Mesenchymal stem cell (in vitro differentiated cells and primary cell): Measurements from ENCODE around the gene NCOA7.

ENCODE experiments used
- DNase-seq: peaks from one replicate; pipeline ENCODE4 v3.0.0-alpha.2; 2013
- H2AFZ ChIP-seq: one replicate; pipeline ENCODE4 v1.6.1; 2013; ENCODE audit warnings: low read depth, mild to moderate bottlenecking, control low read depth, inconsistent platforms, low read length, moderate library complexity
- H2AK5ac ChIP-seq: 2 replicates; pipeline ENCODE4 v1.6.1; 2013; ENCODE audit warnings: low read length, moderate library complexity, mild to moderate bottlenecking, inconsistent platforms; ENCODE audit not compliant: severe bottlenecking
- H2BK120ac ChIP-seq: one replicate; pipeline ENCODE4 v1.6.1; 2013; ENCODE audit warnings: low read depth, mild to moderate bottlenecking, inconsistent platforms, low read length, moderate library complexity
- H2BK12ac ChIP-seq, 2 experiments: one replicate each; pipeline ENCODE4 v1.6.1; 2013; ENCODE audit warnings: inconsistent platforms in 2 of 2, low read length in 2 of 2, mild to moderate bottlenecking in 2 of 2, moderate library complexity in 2 of 2, control low read depth in 1 of 2
- H2BK15ac ChIP-seq: one replicate; pipeline ENCODE4 v1.6.1; 2013; ENCODE audit warnings: mild to moderate bottlenecking, low read depth, inconsistent platforms; ENCODE audit not compliant: poor library complexity, severe bottlenecking
- H2BK5ac ChIP-seq: 2 replicates; pipeline ENCODE4 v1.6.1; 2013; ENCODE audit warnings: low read depth, mild to moderate bottlenecking, low read length, control low read depth, inconsistent platforms; ENCODE audit not compliant: poor library complexity, severe bottlenecking
- H3K14ac ChIP-seq, 2 experiments: one replicate each; pipeline ENCODE4 v1.6.1; 2013; ENCODE audit warnings: inconsistent platforms in 2 of 2, low read length in 2 of 2, control low read depth in 1 of 2, mild to moderate bottlenecking in 1 of 2, moderate library complexity in 1 of 2
- H3K18ac ChIP-seq, 2 experiments: one replicate each; pipeline ENCODE4 v1.6.1; 2013; ENCODE audit warnings: inconsistent platforms in 2 of 2, low read length in 2 of 2, control low read depth in 1 of 2, low read depth in 1 of 2, mild to moderate bottlenecking in 1 of 2
- H3K23ac ChIP-seq, 2 experiments: one replicate each; pipeline ENCODE4 v1.6.1; 2013; ENCODE audit warnings: inconsistent platforms in 2 of 2, low read length in 2 of 2, mild to moderate bottlenecking in 2 of 2, moderate library complexity in 2 of 2, control low read depth in 1 of 2
- H3K27ac ChIP-seq: 2 replicates; pipeline ENCODE4 v1.5.1; 2013; ENCODE audit warnings: mild to moderate bottlenecking, moderate library complexity, low read length, control low read depth, inconsistent platforms; ENCODE audit not compliant: poor library complexity, severe bottlenecking
- H3K27me3 ChIP-seq, 2 experiments: 2 replicates each; pipeline versions ENCODE4 v1.6.1 to v1.7.0; 2013; ENCODE audit warnings: low read length in 2 of 2, mild to moderate bottlenecking in 2 of 2, moderate library complexity in 2 of 2, control low read depth in 1 of 2, inconsistent platforms in 1 of 2; ENCODE audit not compliant: control insufficient read depth in 1 of 2, insufficient read depth in 1 of 2
- H3K36me3 ChIP-seq, 2 experiments: 2 replicates each; pipeline versions ENCODE4 v1.6.1 to v1.7.0; 2013; ENCODE audit warnings: low read length in 2 of 2, control low read depth in 1 of 2, inconsistent platforms in 1 of 2, low read depth in 1 of 2, mild to moderate bottlenecking in 1 of 2; ENCODE audit not compliant: insufficient read depth in 2 of 2, control insufficient read depth in 1 of 2
- H3K4ac ChIP-seq, 2 experiments: one replicate each; pipeline ENCODE4 v1.6.1; 2013; ENCODE audit warnings: inconsistent platforms in 2 of 2, low read length in 2 of 2, mild to moderate bottlenecking in 2 of 2, moderate library complexity in 2 of 2, control low read depth in 1 of 2, low read depth in 1 of 2
- H3K4me1 ChIP-seq: 2 replicates; pipeline ENCODE4 v1.6.1; 2013; ENCODE audit warnings: low read depth, low read length, control low read depth; ENCODE audit not compliant: control insufficient read depth, insufficient read depth
- H3K4me2 ChIP-seq: 2 replicates; pipeline ENCODE4 v1.6.1; 2013; ENCODE audit warnings: low read length, mild to moderate bottlenecking, inconsistent platforms; ENCODE audit not compliant: poor library complexity, severe bottlenecking
- H3K4me3 ChIP-seq, 2 experiments: 2 replicates each; pipeline versions ENCODE4 v1.5.1 to v1.7.0; 2013; ENCODE audit warnings: low read length in 2 of 2, mild to moderate bottlenecking in 2 of 2, control low read depth in 1 of 2, low read depth in 1 of 2; ENCODE audit not compliant: insufficient read depth in 1 of 2
- H3K79me1 ChIP-seq: replicated peaks from 2 replicates; pipeline ENCODE4 v1.6.1; 2013; ENCODE audit warnings: mild to moderate bottlenecking, control low read depth, low read length, inconsistent platforms; ENCODE audit not compliant: poor library complexity, severe bottlenecking
- H3K9ac ChIP-seq: 2 replicates; pipeline ENCODE4 v1.7.0; 2013; ENCODE audit warnings: mild to moderate bottlenecking, low read length, moderate library complexity
- H3K9me3 ChIP-seq: 2 replicates; pipeline ENCODE4 v1.7.0; 2013; ENCODE audit warnings: mild to moderate bottlenecking, low read length; ENCODE audit not compliant: control insufficient read depth
- H4K8ac ChIP-seq: one replicate; pipeline ENCODE4 v1.6.1; 2013; ENCODE audit warnings: inconsistent platforms, mild to moderate bottlenecking, low read length, moderate library complexity
- H4K91ac ChIP-seq: one replicate; pipeline ENCODE4 v1.6.1; 2013; ENCODE audit warnings: mild to moderate bottlenecking, low read length, inconsistent platforms
- WGBS: methylation state at CpG from one replicate; pipeline ENCODE4 v1.1.7; 2013; ENCODE audit warnings: mixed read lengths; 5-methylcytosine and 5-hydroxymethylcytosine counted together

NCOA7 gene

GRCh38 chr6:125815080-125815910 is 24.5 kb downstream of the NCOA7 start:
- H3K4ac ChIP-seq: no peak overlapping the region
- no peak for DNase-seq
- no peak overlapping the region for H3K27ac ChIP-seq
- H2BK15ac ChIP-seq: no peak overlapping the region
- peaks cover 0 to 19% of the 10 kb centered on the region in 2 experiments for H3K36me3 ChIP-seq
- H3K14ac ChIP-seq: no peak overlapping the region
- no peak overlapping the region for H4K8ac ChIP-seq
- H2BK12ac ChIP-seq: no peak overlapping the region
- H2AK5ac ChIP-seq: no peak overlapping the region
- H3K9me3 ChIP-seq: no peaks in the 10 kb centered on the region
- peaks cover 18% of the 10 kb centered on the region for H3K79me1 ChIP-seq
- H3K4me1 ChIP-seq: peaks cover 8% of the 10 kb centered on the region
- H3K4me3 ChIP-seq: no peak overlapping the region
- WGBS: 100% methylated on average over 1 of the region's 5 CpGs
- no peak overlapping the region for H2AFZ ChIP-seq
- no peak overlapping the region for H3K18ac ChIP-seq
- H3K4me2 ChIP-seq: no peak overlapping the region
- H2BK120ac ChIP-seq: no peak overlapping the region
- H3K27me3 ChIP-seq: no peaks in the 10 kb centered on the region
- H2BK5ac ChIP-seq: no peak overlapping the region
- peak overlapping the region; percentile 49 for H3K9ac ChIP-seq
- no peak overlapping the region for H4K91ac ChIP-seq
- no peak overlapping the region for H3K23ac ChIP-seq

- H3K79me1 ChIP-seq: peaks cover 13% of the 10 kb centered on the region
- no peak overlapping the region for H4K8ac ChIP-seq
- H3K27me3 ChIP-seq: no peaks in the 10 kb centered on the region
- no peak for DNase-seq
- H3K4me2 ChIP-seq: no peak overlapping the region
- no peak overlapping the region for H3K23ac ChIP-seq
- no peak overlapping the region for H3K9ac ChIP-seq
- WGBS: 100% methylated on average over 1 of the region's 1 CpG
- no peak overlapping the region for H2AFZ ChIP-seq
- H3K4me1 ChIP-seq: peaks cover 6% of the 10 kb centered on the region
- H2BK12ac ChIP-seq: no peak overlapping the region
- no peak overlapping the region for H3K27ac ChIP-seq
- H3K4me3 ChIP-seq: peak overlapping the region in 1 of 2 experiments; percentile 32
- H3K36me3 ChIP-seq: peaks cover 0 to 33% of the 10 kb centered on the region in 2 experiments
- no peak overlapping the region for H3K14ac ChIP-seq
- no peak overlapping the region for H2AK5ac ChIP-seq
- no peak overlapping the region for H3K4ac ChIP-seq
- no peak overlapping the region for H2BK15ac ChIP-seq
- H2BK5ac ChIP-seq: no peak overlapping the region
- H4K91ac ChIP-seq: no peak overlapping the region
- no peak overlapping the region for H3K18ac ChIP-seq
- no peak overlapping the region for H2BK120ac ChIP-seq
- H3K9me3 ChIP-seq: no peaks in the 10 kb centered on the region
Observed at GRCh38 chr6:125816828-125817280, 26.1 kb downstream of the NCOA7 start.

- Histone ChIP-seq H3K23ac (no peak overlapping the region), H4K91ac (no peak overlapping the region), H2AFZ (no peak overlapping the region), H3K9ac (peak overlapping the region; percentile 79), H3K27ac (no peak overlapping the region), H2BK5ac (no peak overlapping the region), H2BK120ac (no peak overlapping the region), H2AK5ac (no peak overlapping the region), H3K9me3 (no peaks in the 10 kb centered on the region), H3K4ac (no peak overlapping the region), H3K14ac (no peak overlapping the region), H3K79me1 (peaks cover 10% of the 10 kb centered on the region), H3K4me1 (no peaks in the 10 kb centered on the region), H2BK15ac (no peak overlapping the region), H3K4me2 (no peak overlapping the region), H2BK12ac (no peak overlapping the region), H3K27me3 (no peaks in the 10 kb centered on the region), H3K4me3 (peak overlapping the region in 1 of 2 experiments; percentile 58), H4K8ac (no peak overlapping the region), H3K36me3 (peaks cover 0 to 33% of the 10 kb centered on the region in 2 experiments), H3K18ac (no peak overlapping the region)
- WGBS: 73% methylated on average over 2 of the region's 2 CpGs
- no peak for DNase-seq
Observed at GRCh38 chr6:125818225-125818657, 27.5 kb downstream of the NCOA7 start.

GRCh38 chr6:125818772-125819260 is 28.1 kb downstream of the NCOA7 start:
- no peak overlapping the region for H3K23ac ChIP-seq
- H3K27me3 ChIP-seq: no peaks in the 10 kb centered on the region
- H3K18ac ChIP-seq: no peak overlapping the region
- no peak overlapping the region for H2BK120ac ChIP-seq
- 71% methylated on average over 1 of the region's 4 CpGs for WGBS
- H3K9me3 ChIP-seq: no peaks in the 10 kb centered on the region
- no peak overlapping the region for H4K91ac ChIP-seq
- H2AFZ ChIP-seq: no peak overlapping the region
- H3K79me1 ChIP-seq: peaks cover 10% of the 10 kb centered on the region
- no peak overlapping the region for H3K4me2 ChIP-seq
- no peaks in the 10 kb centered on the region for H3K4me1 ChIP-seq
- H3K36me3 ChIP-seq: peaks cover 0 to 33% of the 10 kb centered on the region in 2 experiments
- H3K9ac ChIP-seq: peak overlapping the region; percentile 79
- H3K4me3 ChIP-seq: peak overlapping the region in 1 of 2 experiments; percentile 58
- H2AK5ac ChIP-seq: no peak overlapping the region
- no peak overlapping the region for H3K4ac ChIP-seq
- no peak overlapping the region for H2BK12ac ChIP-seq
- H2BK15ac ChIP-seq: no peak overlapping the region
- H2BK5ac ChIP-seq: no peak overlapping the region
- no peak overlapping the region for H4K8ac ChIP-seq
- peak; percentile 20 for DNase-seq
- no peak overlapping the region for H3K27ac ChIP-seq
- H3K14ac ChIP-seq: no peak overlapping the region
